Dermis blood vessel endothelial cell (primary cell): ENCODE data around the gene NOC4L. TPM values are rescaled to one million over a fixed set of nuclear protein-coding genes. Genes with fewer than 3 reads are reported as not detected.
"Not testable (repeated sequence)": the region's sequence is repeated elsewhere in the genome, so short reads cannot be mapped to it uniquely, and the experiment has no call there.

Experiments
- DNase-seq: peaks from one replicate; pipeline ENCODE4 v3.0.0; 2010
- total RNA-seq: library from RNA; depleted of rRNA; stranded (reverse); fragments of >200 nt; gene quantifications from 2 replicates; pipeline ENCODE4 v1.2.3, GENCODE V29; 2014

Gene NOC4L
- total RNA-seq, 1 donor from 2014 or later, result 12.1 TPM

- DNase-seq, result no peak
These were observed 41.4 kb downstream of the NOC4L start for GRCh38 chr12:132185705-132186104.

DNA sequence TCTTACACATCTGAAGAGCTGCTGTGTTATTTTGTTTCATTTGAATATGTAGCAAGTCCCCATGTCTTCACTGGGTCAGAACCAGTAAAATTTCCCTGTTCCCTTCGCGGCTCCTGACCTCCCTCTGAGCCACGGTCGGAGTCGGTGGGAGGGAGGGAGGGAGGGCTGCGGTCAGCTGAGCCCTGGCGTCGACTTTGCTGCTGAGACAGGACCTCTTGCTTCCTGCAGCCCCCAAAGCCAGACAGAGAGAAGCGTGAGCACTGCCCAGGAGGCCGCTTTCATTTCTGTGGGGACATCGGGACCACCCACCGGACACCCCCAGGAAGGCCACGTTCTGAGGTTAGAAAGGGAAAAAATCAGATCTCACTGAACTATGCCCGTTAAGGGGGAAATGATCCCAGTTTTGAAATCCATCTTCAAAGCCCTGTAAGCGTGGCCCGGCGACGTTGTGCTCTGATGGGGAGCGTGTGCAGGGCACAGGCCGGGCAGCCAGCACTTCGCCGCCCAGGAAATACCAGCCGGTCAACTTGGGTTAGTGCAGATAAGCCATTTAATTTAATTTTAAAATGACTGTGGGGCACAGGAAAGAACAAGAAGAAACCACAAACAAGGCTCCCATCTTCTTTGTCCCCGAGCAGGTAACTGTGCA lies 42.1 kb downstream of the NOC4L start:
- DNase-seq, result no peak

DNA sequence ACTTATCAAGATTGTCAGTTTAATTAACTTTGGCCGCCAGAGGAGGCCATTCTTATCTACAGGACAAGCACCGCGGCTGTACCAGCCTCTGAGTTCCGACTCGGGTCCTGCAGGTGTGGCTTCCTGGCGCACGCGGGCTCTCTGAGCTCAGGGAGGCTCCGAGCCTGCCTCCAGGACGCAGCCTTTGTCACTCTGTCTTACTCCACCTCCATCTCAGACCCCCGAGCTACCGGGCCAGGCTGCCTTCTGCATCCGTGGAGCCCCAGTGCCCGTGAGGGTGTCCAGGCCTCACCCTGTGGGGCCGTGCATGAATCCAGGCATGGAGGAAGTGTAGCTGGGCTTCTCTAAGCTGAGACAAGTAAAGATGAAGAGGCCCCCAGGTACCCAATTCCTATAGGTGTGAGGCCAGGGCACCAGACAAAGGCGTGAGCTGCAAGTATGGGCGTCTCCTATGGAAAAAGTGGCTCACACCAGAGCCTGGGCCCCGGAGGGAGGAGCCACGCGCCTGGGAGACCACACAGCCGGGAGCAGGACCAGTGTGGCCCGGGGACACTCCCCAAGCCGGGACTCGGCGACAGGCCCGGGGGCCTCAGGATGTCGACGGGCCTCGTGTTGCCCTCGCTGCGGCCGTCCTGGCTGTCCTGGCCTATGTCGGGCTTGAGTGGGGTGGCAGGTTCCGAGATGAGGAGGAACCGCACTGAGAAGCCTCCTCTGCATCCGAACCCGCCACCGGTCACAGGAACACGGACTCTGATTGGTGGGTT lies 42.8 kb downstream of the NOC4L start:
- DNase-seq, result no peak

- DNase-seq, result no peak
These were observed 43.6 kb downstream of the NOC4L start for GRCh38 chr12:132187646-132188450.

DNA sequence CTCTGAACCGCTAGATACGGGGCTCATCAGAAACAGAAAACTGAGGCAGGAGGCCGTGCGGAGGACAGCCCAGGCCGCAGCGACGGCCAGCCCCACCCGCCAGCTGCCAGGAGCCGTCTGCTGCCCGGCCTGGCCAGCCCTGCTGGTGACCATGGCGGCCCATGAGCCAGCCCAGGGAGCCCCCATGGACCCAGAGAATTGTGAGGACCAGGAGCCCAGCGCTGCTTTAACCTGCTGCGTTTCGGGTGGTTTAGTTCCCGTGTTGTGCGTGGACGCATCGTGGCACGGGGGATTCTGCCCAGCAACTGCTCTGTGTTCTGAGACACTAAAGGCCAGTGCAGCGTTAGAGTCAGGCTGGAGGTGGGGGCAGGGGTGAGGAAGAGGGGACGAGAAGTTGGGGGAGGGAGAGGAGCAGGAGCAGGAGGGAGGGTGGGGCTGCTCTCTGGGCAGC lies 44.2 kb downstream of the NOC4L start:
- no peak for DNase-seq

GRCh38 chr12:132188916-132189325 lies 44.7 kb downstream of the NOC4L start:
- DNase-seq, result no peak

DNA sequence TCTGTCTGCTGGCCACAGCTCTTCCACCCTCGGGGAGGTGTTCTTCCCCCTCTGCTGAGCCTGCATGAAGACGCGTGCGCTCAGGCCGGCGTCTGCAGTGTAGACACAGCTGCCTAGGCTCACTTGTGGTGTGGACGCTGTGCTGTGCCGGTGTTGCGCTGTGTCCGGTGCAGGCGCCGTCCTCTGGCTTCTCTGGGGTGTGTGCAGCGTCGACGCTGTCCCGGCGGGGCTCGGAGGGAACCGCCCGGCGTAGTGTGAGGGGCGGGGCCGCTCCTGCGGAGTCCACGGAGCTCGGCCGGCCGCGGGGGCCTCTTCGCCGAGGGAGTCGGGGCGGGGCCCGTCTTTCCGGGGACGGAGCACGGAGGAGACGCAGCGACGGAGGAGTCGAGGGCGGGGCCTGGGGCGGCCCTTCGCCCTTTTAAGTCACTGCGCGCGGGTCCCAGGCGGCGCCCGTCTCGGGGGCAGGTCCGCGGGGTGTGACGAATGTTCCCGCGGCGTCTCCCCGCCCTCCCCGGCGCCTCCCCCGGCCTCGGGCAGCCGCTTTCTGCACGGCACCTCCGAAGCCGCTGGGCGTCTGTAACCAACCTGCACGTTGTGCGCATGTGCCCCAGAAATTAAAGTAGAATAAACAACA lies 45.2 kb downstream of the NOC4L start:
- DNase-seq, result peak; percentile 67

GRCh38 chr12:132190012-132190755 lies 45.9 kb downstream of the NOC4L start:
- DNase-seq, result no peak

GRCh38 chr12:132190834-132191500 lies 46.7 kb downstream of the NOC4L start:
- DNase-seq, result no peak

- no peak for DNase-seq
These were observed 47.7 kb downstream of the NOC4L start for GRCh38 chr12:132191715-132192553.

GRCh38 chr12:132194056-132194455 lies 49.8 kb downstream of the NOC4L start:
- peak; percentile 14 for DNase-seq

DNA sequence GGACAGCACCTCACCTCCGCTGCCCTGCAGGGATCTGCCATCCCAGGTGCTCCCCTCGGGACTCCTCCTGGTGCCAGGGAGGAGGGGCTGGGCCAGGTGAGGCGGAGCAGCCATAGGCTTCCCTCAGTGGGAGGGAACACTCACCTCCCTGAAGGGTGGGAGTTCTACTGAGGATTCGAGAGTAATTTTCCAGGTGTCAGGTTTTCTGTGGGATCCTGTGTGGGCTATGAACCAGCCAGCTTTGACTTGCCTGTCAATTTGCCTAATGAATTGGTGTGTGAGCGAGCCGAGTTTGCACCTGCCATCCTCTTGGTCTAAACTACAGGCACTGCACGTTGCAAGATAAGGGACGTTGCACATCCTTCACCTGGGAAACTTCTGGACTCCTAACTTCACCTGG lies 50.3 kb downstream of the NOC4L start:
- DNase-seq, result no peak

- not testable (repeated sequence) for DNase-seq
These were observed 51.0 kb downstream of the NOC4L start for GRCh38 chr12:132195242-132195641.

DNA sequence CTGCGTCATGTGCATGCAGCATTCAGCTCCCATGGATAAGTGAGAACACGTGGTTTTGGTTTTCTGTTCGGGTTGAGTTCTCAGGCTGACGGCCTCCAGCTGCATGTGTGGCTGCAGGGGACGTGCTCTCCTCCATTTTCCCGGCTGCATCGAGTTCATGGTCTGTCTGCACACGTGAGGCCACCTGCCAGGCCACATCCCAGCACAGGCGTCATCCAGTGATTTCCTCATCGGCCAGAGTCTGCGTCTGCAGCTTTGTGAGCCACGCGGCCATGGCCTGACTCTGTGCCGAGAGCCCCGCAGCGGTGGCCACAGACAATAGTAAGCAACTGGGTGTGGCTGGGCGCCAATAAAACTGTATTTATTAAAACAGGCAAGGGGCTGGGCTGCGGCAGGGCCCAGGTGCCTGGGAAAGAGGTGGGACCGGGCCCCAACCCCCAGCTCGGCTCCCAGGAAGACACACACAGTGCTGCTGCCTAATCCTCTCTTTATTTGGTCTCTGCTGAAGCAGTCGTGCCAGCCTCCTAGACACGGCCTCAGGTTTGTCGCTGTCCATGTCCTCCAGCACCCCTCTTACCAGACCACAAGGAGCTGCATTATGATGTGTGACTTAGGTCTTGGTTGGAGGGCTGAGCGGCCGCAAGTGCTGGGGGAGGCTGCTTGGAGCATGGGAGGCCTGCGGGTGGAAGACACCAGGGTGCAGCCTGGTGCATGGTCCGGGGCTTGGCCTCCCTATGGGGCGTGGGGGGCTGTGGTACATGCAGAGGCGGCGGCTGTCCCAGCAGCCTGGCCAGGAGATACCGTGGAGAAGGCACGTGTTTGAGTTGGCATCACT lies 52.0 kb downstream of the NOC4L start:
- DNase-seq, result no peak

DNA sequence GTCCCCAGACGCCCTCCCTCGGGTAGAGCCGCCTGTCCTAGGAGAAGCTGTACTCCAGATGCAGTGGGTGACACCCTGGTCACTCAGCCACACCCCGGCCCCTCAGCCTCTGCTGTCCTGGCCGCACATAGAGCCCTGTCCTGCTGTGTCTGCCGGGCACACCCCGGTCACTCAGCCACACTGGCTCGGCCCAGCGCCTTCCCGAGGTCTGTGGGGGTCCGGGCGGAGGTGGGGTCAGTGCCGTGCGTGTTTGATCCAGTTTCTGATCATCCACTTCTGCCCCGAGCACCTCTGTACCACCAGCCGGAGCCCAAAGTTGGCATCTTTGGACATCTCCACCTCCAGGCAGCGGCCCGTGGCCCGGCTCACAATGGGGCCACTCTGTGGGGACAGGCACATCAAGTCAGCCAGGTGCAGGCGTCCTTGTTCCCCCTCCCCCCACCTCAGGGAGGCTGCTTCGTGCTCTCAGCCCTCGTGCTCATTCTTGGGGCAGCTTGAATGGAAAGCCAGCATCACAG lies 52.7 kb downstream of the NOC4L start:
- no peak for DNase-seq

- DNase-seq, result no peak
These were observed 53.5 kb downstream of the NOC4L start for GRCh38 chr12:132197581-132198354.

DNA sequence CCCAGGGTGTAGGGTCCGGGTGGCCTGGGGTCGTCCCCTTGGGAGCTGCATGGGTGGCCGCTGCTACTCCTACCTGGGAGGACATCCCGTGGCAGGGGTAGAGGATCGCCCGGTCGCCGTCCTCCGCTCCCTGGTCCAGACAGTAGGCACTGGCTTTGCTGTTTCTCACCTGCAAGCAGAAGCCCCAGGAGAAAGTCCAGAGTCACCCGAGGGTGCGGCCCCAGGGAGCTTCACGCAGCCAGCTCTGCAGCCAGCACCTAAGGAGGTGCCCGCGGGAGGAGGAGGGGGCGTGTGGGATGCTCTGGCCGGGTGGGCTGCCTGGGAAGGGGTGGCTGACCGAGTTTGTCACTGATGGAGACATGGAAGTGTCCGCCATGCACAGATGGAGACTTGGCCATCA lies 54.8 kb downstream of the NOC4L start:
- DNase-seq, result no peak

GRCh38 chr12:132199526-132200319 lies 55.5 kb downstream of the NOC4L start:
- DNase-seq, result no peak
